OCI-LY3 (cell line): ENCODE measurements around the gene UBXN2A.

Source experiments
- CTCF ChIP-seq: fragments of 200-600, 300-600 bp; sonication (generic); IDR thresholded peaks from 2 replicates; pipeline ENCODE4 v1.5.1; 2014; ENCODE audit warnings: antibody characterized with exemption, low read length, low read depth
- EZH2phosphoT487 ChIP-seq: fragments of 200-600 bp; shearing (Covaris generic); IDR thresholded peaks from 2 replicates; pipeline ENCODE4 v1.6.1; 2018; ENCODE audit warnings: antibody characterized with exemption, mixed run types, low read depth

- TF ChIP-seq CTCF: no peak
- no peak for TF ChIP-seq EZH2phosphoT487
Measured at GRCh38 chr2:23912054-23912453, 28.2 kb upstream of the UBXN2A start.
